NT2/D1 (cell line): Measurements from ENCODE around the gene SCUBE2.

Experiments
- DNase-seq: peaks from one replicate; pipeline ENCODE4 v3.0.0-alpha.2; 2011; ENCODE audit warnings: low read depth, low spot score
- H3K27me3 ChIP-seq: 2 replicates; pipeline ENCODE4 v1.6.0; 2011; ENCODE audit warnings: mild to moderate bottlenecking; ENCODE audit not compliant: insufficient read length, insufficient read depth
- H3K36me3 ChIP-seq: 2 replicates; pipeline ENCODE4 v1.6.1; 2011; ENCODE audit warnings: mild to moderate bottlenecking, low read length, mixed read lengths; ENCODE audit not compliant: insufficient read depth, insufficient read length
- H3K4me1 ChIP-seq: 2 replicates; pipeline ENCODE4 v1.5.1; 2011; ENCODE audit not compliant: insufficient read depth, insufficient read length
- H3K4me3 ChIP-seq: 2 replicates; pipeline ENCODE4 v1.5.1; 2011; ENCODE audit warnings: low read depth; ENCODE audit not compliant: insufficient read length
- H3K9ac ChIP-seq: 2 replicates; pipeline ENCODE4 v1.6.0; 2011; ENCODE audit warnings: low read depth; ENCODE audit not compliant: insufficient read length
- H3K9me3 ChIP-seq: 2 replicates; pipeline ENCODE4 v1.5.1; 2011; ENCODE audit warnings: mild to moderate bottlenecking, low read length; ENCODE audit not compliant: insufficient read depth
- SUZ12 ChIP-seq: IDR thresholded peaks from 2 replicates; pipeline ENCODE4 v1.6.1; 2011; ENCODE audit not compliant: insufficient read length, insufficient read depth; ENCODE audit errors: extremely low read depth
- YY1 ChIP-seq: IDR thresholded peaks from 2 replicates; pipeline ENCODE4 v1.6.1; 2011; ENCODE audit not compliant: insufficient read length, insufficient read depth
- ZNF274 ChIP-seq: IDR thresholded peaks from 2 replicates; pipeline ENCODE4 v1.6.1; 2011; ENCODE audit warnings: mild to moderate bottlenecking, low read depth, low read length

SCUBE2 gene

GRCh38 chr11:9076661-9077060, 14.7 kb downstream of the SCUBE2 start:
- no peak for DNase-seq
- TF ChIP-seq ZNF274 (no peak), YY1 (no peak), SUZ12 (no peak)

GRCh38 chr11:9076046-9076445, 15.4 kb downstream of the SCUBE2 start:
- TF ChIP-seq ZNF274 (no peak), SUZ12 (no peak), YY1 (no peak)
- H3K4me3 ChIP-seq: no peak overlapping the region

More at GRCh38 chr11:9076661-9077060, 14.7 kb downstream of the SCUBE2 start:
- Histone ChIP-seq H3K36me3 (no peaks in the 10 kb centered on the region), H3K27me3 (no peaks in the 10 kb centered on the region), H3K4me3 (no peak overlapping the region), H3K4me1 (no peaks in the 10 kb centered on the region), H3K9ac (no peak overlapping the region), H3K9me3 (no peaks in the 10 kb centered on the region)

GRCh38 chr11:9075556-9075955, 15.8 kb downstream of the SCUBE2 start:
- Histone ChIP-seq H3K36me3 (no peaks in the 10 kb centered on the region), H3K9me3 (no peaks in the 10 kb centered on the region), H3K4me1 (peaks cover 3% of the 10 kb centered on the region), H3K27me3 (no peaks in the 10 kb centered on the region), H3K4me3 (no peak overlapping the region), H3K9ac (no peak overlapping the region)
- no peak for DNase-seq
- no peak for TF ChIP-seq YY1
- no peak for TF ChIP-seq ZNF274

More at GRCh38 chr11:9076046-9076445, 15.4 kb downstream of the SCUBE2 start:
- H3K9me3 ChIP-seq: no peaks in the 10 kb centered on the region
- no peaks in the 10 kb centered on the region for H3K27me3 ChIP-seq
- peaks cover 3% of the 10 kb centered on the region for H3K4me1 ChIP-seq
- no peaks in the 10 kb centered on the region for H3K36me3 ChIP-seq
- no peak overlapping the region for H3K9ac ChIP-seq
- DNase-seq: no peak

- no peak for TF ChIP-seq YY1
- no peak for TF ChIP-seq ZNF274
- TF ChIP-seq SUZ12: no peak
- no peaks in the 10 kb centered on the region for H3K27me3 ChIP-seq
- no peaks in the 10 kb centered on the region for H3K36me3 ChIP-seq
- no peaks in the 10 kb centered on the region for H3K9me3 ChIP-seq
- peaks cover 3% of the 10 kb centered on the region for H3K4me1 ChIP-seq
- H3K4me3 ChIP-seq: no peak overlapping the region
- DNase-seq: no peak
- H3K9ac ChIP-seq: no peak overlapping the region
Measured at GRCh38 chr11:9074338-9075029, 16.9 kb downstream of the SCUBE2 start.

- H3K4me3 ChIP-seq: no peak overlapping the region
- TF ChIP-seq YY1 (no peak), SUZ12 (no peak), ZNF274 (no peak)
- no peak overlapping the region for H3K9ac ChIP-seq
- H3K9me3 ChIP-seq: no peaks in the 10 kb centered on the region
- no peak for DNase-seq
- H3K4me1 ChIP-seq: peaks cover 3% of the 10 kb centered on the region
- no peaks in the 10 kb centered on the region for H3K27me3 ChIP-seq
- no peaks in the 10 kb centered on the region for H3K36me3 ChIP-seq
Measured at GRCh38 chr11:9073466-9074225, 17.8 kb downstream of the SCUBE2 start.

GRCh38 chr11:9072626-9073176, 18.7 kb downstream of the SCUBE2 start:
- H3K4me1 ChIP-seq: peaks cover 3% of the 10 kb centered on the region
- H3K27me3 ChIP-seq: no peaks in the 10 kb centered on the region
- no peak overlapping the region for H3K9ac ChIP-seq
- H3K9me3 ChIP-seq: no peaks in the 10 kb centered on the region
- TF ChIP-seq SUZ12 (no peak), ZNF274 (no peak), YY1 (no peak)
- no peaks in the 10 kb centered on the region for H3K36me3 ChIP-seq
- DNase-seq: no peak
- no peak overlapping the region for H3K4me3 ChIP-seq

GRCh38 chr11:9071692-9072091, 19.7 kb downstream of the SCUBE2 start:
- Histone ChIP-seq H3K27me3 (no peaks in the 10 kb centered on the region), H3K9ac (no peak overlapping the region), H3K4me1 (peaks cover 3% of the 10 kb centered on the region), H3K4me3 (no peak overlapping the region), H3K9me3 (no peaks in the 10 kb centered on the region), H3K36me3 (no peaks in the 10 kb centered on the region)
- TF ChIP-seq SUZ12 (no peak), ZNF274 (no peak), YY1 (no peak)
- DNase-seq: no peak
